NCI-H2227 treated with DMSO at 0.1 percent for 48 hours (cell line): Measurements from ENCODE around the gene GLB1L.

Experiments used
- DNase-seq: peaks from one replicate; lab custom pipeline; 2025; lab: John Stamatoyannopoulos, UW

Gene GLB1L

GRCh38 chr2:219252900-219253752, 7.9 kb upstream of the GLB1L start, which contains the start of gene TUBA4B:
TUBA4B (plus strand) TSS chr2:219253243; CDS start chr2:219253408, 165 bp downstream.
- DNase-seq: no peak

GRCh38 chr2:219252570-219252899, 7.3 kb upstream of the GLB1L start:
- no peak for DNase-seq

- DNase-seq: no peak
Measured at GRCh38 chr2:219252084-219252483, 6.8 kb upstream of the GLB1L start.

GRCh38 chr2:219251656-219252055, 6.4 kb upstream of the GLB1L start:
- no peak for DNase-seq

DNA sequence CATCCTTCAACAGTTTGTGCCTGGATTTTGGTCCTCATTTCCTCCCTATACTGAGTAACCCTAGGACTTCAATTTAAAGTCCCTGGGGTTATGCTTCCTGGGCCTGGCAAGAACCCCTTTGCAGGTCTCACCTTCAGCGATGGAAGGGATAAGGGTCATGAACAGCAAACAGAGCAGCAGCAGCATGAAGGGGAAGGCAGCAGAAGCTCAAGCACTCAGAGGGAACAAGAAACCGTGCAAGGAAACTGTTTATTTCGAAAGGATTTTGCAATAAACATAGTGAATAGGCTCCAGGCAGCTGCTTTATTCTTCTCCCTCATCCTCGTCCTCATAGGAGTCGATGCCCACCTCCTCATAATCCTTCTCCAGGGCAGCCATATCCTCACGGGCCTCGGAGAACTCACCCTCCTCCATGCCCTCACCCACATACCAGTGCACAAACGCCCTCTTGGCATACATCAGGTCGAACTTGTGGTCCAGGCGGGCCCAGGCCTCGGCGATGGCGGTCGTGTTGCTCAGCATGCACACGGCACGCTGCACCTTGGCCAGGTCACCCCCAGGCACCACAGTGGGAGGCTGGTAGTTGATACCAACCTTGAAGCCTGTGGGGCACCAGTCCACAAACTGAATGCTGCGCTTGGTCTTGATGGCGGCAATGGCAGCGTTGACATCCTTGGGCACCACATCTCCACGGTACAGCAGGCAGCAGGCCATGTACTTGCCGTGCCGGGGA, 5.0 kb upstream of the GLB1L start:
- DNase-seq: no peak

DNA sequence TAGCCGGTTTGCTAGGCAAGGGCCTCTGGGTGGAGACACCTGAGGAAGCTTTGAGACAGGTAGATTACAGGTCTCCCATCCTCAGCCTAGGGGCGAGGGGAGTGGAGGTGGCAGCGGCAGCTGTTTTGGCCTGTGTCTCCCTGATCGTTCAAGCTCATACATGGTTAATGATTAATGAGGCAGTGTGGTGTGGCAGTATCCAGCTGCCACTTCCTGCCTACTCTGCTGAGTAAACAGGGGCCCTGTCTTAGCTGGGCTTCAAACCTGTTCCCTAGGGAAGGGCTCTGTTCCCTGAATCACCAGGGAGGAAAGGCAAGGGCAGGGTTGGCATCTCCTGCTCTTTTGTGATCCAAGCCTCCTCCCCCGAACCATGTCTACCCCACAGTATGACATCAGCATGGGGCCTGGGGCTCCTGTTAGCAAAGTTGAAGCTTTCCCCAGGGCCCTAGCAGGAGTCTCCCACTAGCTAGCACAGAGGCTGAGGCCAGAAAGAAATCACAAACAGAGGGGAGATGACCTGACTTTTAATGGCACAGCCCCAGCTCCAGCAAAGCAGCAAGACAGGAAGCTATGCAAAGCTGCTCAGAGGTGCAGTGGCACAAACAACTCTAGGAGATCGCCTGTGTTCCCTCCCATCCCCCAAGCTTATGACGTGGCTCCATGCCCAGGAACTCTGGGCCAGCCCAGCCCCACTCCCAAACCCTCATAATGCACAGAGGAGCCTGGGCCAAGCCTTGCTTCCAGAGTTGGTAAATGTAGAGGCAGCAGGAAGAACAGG, 4.1 kb upstream of the GLB1L start:
- DNase-seq: no peak

DNA sequence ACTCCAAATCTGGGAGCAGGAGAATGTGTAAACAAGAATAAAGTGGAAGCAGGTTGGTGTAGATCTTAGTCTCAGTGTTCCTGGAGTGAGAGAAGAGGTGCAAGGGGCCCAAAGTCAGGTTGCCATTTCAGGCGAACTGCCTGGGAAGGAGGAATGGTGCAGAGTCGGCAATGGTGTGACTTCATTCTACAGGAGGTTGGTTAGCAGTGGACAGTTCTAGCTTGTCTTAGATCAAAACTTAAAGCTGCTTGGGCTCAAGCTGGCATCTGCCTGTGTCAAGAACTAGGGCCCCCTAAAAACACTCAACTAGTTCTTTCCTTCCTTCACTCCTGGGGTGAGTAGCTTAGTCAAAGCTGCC, 3.6 kb upstream of the GLB1L start:
- no peak for DNase-seq

DNA sequence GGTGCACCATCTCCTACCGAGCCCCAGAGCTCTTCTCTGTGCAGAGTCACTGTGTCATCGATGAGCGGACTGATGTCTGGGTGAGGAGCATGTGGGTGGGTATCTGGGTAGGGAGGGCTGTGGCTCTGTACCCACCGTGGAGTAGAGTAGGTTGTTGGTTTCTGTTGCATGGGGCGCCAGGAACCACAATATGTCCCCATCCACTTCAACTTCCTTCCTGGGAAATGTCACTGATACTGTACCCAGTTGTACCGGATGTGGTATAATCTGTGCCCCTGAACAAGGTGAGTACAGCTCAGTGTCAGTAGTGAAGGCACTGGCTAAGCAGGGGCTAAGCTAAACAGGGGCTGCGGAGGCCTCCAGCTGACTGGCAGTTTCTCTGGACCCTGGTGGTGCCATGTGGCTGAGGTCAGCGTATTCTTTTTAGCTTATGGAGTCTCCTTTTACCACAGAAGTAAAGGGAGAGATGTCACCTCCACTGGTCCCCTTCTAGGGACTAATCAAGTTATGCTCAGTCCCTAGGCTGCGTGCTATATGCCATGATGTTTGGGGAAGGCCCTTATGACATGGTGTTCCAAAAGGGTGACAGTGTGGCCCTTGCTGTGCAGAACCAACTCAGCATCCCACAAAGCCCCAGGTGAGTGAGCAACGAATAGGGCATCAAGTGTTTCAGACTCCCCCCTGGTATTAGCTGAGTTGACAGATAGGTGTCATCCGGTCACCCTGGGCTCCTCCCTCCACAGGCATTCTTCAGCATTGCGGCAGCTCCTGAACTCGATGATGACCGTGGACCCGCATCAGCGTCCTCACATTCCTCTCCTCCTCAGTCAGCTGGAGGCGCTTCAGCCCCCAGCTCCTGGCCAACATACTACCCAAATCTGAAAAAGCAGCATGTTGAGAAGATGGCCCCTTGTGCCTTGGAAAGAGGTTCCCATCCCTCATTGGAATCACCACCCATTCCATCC, 2.7 kb upstream of the GLB1L start:
- no peak for DNase-seq

DNA sequence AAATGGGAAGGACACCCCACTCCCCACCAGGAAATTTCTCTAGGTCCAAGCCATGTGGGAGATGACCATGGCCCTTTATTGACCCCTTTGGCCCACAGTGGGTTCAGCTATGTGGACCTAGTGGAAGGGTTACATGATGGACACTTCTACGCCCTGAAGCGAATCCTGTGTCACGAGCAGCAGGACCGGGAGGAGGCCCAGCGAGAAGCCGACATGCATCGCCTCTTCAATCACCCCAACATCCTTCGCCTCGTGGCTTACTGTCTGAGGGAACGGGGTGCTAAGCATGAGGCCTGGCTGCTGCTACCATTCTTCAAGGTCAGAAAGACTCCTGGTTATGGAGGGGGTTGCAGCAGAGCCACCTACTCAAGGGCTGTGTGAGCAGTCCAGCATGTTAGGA, 1.3 kb upstream of the GLB1L start:
- DNase-seq: no peak

- no peak for DNase-seq
Measured at GRCh38 chr2:219245899-219246230, 621 bp upstream of the GLB1L start.

DNA sequence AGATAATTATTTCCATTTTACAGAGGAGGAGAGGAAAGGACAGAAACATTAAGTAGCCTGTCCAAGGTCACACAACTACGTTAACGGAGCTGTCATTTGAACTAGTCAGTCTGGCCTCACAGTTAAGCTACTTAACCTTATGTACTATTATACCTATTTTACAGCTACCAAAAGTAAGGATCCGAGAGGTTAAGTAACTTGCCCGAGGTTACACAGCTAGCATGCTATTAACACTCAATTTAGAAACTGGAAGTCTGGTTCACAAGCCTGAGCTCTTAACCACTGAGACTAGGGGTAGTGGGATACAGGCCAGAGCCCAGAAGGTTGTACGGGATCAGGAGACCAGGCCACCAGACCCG, 476 bp downstream of the GLB1L start:
- DNase-seq: no peak

DNA sequence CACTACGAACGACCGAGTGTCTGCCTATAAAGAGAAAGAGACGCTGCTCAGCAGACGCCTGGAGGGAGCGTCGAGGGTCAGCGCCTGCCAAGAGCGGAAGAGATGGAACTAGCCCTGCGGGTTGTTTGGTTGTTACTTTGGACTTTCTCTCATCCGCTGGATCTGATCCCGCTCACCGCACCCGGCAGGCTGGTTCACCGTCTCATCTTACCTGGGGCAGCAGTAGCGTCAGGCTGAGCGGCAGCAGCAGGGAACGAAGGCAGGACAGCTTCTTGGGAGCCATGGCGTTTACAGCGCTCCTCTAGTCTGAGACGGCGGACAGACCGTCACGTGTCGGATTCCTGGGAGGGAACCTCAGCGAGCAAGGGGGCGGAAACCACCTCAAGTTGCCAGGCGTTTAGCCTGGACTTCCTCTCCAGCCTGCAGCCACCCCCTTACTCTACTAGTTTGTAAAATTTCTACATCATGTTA, 1.9 kb downstream of the GLB1L start:
- no peak for DNase-seq

- DNase-seq: no peak
Measured at GRCh38 chr2:219234331-219234730, 10.9 kb downstream of the GLB1L start.

GRCh38 chr2:219230059-219230540, 15.1 kb downstream of the GLB1L start:
- DNase-seq: no peak

DNA sequence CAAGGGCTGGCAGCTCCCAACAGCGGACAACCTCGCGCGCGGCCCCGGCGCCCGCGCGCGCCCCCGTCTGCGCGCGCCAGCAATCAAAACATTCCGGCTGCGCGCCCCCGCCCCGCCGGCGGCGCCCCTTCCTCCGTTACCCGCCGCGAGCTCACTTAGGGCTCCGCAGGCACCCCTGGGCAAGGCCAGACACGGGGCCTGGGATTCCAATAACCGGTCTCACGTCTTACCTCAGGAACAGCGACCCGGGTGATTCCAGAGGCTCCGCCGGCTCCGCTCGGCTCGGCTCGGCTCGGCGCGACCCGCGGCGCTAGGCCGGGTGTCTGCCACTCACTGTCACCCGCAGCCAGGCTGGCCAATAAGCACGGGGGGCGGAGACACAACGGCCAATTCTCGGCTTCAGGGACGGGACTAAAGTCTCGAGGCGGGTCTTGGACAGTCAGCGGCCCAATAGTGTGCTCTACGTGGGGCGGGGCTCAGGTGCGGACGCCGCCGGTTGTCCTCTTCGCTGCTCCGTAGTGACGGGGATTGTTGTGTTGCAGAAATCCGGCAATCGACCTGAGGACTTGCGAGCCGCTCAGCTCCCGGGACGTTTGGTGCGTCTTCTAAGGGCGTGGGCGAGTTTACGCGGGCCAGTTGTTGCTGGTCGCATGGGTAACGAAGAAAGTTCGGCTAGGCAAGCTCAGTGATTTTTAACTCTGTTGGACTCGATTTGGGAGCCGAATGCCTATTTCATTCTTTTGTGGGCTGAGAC, 15.8 kb downstream of the GLB1L start, which contains the start of the genes ANKZF1 and ATG9A:
Gene ANKZF1 (plus strand): TSS at position 502 of the 754 bp plus-strand sequence. CDS start 452 bp downstream, outside the sequence.
Gene ATG9A (minus strand): TSS at position 332 of the 754 bp plus-strand sequence. CDS start 1,612 bp downstream, outside the sequence.
- peak; percentile 98 for DNase-seq

GRCh38 chr2:219228911-219229304, 16.3 kb downstream of the GLB1L start:
- DNase-seq: no peak

DNA sequence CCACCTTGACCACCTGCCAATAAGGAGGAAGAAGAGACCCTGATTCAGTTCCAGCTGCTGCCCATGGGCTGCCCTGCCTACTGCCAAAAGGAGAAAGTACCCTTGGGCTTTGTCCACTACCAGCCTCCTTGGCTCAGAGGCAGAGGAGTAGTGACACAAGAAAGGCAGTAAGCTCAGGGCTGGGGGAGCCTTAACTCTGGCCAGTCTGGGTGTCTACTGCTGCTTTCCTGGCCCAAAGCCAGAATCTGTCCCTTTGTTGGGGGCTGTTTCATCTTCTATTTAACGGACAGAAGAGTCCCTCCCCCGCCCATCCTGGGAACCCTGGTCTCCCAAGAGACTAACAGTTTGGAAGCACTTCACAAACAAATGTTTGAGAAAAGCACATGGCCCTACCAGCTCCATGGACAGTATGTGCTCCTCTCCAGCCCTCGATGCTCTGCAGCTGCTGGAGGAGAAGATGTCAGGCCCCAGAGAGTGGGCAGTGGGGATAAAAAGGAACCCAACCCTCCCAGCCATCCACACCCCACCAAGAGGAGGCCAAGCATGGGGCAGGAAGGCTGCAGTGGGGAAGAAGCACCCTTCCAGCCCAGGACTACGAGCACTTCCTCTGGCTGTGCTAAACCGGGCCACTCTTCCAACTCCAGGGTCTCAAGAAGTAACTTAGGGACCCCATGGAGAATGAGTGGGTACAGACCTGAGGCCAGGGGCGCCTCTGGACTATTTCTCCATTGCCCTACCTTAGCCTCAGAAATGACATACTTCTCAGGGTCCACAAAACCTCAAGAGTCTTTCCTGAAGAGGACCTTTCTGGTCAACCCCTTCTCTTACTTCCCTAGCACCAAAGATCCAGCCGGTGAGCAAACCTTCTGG, 17.0 kb downstream of the GLB1L start:
- no peak for DNase-seq

- DNase-seq: no peak
Measured at GRCh38 chr2:219225350-219225749, 19.9 kb downstream of the GLB1L start.

GRCh38 chr2:219223831-219224610, 21.2 kb downstream of the GLB1L start:
- no peak for DNase-seq
